GM19468 (cell line): ENCODE data around the gene NATD1.

Experiments
- ATAC-seq: cut with Tn5 transposase; IDR thresholded peaks from one replicate; pipeline ENCODE4 v1.9.1; 2021; ENCODE audit warnings: mild to moderate bottlenecking, moderate library complexity, moderate number of reproducible peaks; ENCODE audit not compliant: unreplicated experiment; ENCODE audit errors: extremely low read depth

NATD1 gene

DNA sequence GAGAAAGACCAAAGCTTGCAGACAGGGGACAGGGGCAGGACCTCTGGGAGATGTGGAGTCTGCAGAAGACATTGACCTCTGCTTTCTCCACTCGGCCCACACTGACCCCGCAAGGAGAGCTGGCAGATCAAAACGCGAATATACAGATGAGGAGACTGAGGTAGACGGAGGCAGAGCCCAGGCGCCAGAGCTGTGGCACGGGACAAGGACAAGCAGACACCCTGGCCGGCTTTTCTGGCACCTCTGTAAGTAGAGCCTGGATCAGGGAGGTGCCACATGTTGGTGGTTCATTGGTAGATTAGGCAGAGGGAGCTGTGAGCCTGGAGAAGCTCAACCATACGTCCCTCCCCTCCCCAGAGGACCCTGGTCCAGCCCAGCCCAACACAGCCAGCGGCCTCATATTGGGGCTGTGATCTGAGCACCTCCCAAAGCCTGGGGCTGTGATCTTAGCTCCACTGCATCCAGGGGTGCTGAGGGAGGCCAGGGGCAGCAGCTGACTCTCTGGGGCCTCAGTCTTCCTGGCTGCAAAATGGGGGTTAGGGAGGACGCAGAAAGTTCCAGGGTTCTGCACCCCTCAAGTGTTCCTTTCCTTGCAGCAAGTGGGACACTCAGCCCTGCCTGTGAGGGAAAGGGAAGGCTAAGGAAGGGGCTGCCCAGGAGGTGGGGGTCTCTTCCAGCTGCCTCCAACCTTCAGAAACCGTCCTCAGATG lies 4.0 kb downstream of the NATD1 start:
- no peak for ATAC-seq

DNA sequence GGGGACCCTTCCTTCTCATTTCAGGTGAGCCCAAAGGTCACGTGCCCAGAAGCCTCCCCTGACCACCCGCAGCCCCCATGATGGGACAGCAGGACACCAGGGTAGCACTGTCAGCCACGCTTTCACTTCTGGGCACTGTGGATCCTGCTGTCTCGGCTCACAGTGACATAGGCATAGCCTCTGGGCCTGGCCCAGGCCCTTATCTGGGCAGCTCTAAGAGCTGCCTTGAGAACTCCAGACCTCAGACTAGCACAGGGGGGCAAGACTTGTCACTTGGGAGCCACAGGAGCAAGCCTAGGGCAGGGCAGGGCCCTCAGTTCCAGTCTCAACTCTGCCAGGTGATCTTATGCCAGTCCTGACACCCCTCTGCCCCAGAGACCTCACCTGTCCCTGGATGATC lies 4.7 kb downstream of the NATD1 start:
- ATAC-seq, result no peak

- no peak for ATAC-seq
Measured at GRCh38 chr17:21247552-21248258, 5.5 kb downstream of the NATD1 start.

GRCh38 chr17:21246698-21247097 lies 6.5 kb downstream of the NATD1 start:
- ATAC-seq, result no peak

- ATAC-seq, result no peak
Measured at GRCh38 chr17:21245639-21246084, 7.5 kb downstream of the NATD1 start.

DNA sequence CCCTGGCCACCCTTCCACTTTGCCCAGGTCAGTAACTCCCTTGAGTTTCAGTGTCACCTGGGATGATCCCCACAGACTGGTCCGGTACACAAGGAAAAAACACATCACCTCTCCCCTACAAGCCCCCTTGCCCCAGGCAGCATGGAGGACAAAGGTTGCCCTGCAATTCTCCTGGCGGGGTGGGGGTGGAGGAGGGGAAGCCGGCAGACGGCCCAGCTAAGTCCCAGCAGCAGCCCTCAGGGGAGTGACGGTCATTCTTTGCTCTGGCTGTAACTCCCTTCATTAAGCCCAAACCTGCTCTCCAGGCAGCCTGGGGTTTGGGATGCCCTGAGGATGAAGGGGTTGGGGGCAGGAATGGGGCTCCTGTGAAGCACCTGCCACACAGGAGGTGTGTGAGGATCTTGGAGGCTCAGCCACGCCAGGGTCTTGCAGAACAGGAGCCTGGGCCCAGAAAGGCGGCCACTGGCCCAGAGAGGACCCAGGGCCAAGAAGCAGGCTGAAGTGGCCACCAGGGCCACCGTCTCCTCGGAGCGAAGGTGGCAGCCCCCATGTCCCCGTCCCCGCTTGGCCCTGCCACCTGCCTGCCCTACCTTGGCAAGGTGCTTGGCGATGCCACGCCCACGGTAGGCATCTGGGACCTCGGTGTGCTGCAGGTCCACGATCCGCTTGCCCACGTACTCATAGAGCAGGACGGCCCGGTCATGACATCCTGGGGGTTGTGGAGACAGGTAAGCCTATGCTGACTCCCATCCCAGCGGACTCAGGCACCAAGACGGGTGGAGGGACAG lies 9.5 kb downstream of the NATD1 start:
- ATAC-seq, result no peak

DNA sequence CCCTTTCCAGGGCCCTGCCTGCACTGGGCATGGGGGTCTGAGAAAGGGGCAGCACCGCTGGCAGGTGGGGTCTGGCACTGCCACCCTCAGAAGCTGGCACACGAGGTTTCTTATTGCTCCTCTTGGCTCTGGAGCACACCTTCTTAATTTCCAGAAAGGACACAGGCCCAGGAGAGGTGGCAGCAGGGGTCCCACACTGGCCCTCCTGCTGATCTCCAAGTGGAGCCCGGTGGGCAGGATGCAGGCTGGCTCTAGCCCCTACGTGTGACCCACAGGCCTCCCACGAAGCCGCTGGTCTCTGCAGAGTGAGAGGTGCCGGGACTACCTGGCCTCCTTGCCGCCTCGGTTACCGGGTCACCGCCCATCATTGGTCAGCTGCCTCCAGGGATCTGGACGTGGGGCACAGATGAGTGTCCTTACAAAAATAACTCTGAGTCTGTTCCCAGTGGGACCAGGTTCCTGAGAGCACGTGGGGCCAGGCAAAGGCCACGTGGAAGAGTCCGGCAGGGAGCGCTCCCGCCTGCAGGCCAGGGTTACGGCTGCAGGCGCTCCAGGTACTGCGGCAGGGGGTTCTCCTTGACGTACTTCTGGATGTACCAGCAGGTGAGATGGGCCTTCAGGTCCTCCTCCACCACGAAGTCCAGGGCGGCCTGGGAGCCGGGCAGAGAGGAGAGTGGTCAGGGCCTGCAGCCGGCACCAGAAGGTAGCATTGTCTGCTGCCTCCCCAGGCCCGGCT lies 10.3 kb downstream of the NATD1 start:
- ATAC-seq, result no peak

DNA sequence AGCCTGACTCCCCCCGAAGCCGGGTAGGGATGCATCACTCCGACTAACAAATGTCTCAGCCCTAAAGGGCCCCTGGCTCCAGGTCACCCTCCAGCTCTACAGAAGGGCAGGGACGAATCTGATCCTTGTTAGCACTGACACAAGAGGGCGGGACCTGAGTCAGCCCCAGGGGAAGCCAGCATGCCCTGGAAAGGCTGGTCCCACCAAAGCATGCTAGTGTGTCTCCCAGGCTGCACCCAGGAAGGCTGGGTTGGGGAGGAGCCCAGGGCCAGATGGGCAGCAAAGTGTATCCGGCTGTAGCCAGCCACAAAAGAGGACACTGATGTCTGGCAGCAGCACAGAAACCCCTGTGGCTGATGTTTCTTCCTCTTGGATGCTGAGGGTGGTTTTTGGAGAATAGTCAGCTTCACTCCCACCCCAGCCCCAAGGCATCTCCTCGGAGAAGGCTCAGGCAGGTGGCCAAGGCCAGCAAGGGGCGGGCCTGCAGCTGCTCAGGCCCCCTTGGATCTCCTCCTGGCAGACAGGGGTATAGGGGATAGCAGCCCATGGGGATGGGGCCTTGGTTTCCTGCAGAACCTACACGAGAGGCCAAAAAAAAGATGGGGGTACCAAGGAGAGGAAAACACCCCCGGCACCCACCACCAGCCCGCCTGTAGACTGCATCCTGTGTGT lies 11.0 kb downstream of the NATD1 start:
- no peak for ATAC-seq

DNA sequence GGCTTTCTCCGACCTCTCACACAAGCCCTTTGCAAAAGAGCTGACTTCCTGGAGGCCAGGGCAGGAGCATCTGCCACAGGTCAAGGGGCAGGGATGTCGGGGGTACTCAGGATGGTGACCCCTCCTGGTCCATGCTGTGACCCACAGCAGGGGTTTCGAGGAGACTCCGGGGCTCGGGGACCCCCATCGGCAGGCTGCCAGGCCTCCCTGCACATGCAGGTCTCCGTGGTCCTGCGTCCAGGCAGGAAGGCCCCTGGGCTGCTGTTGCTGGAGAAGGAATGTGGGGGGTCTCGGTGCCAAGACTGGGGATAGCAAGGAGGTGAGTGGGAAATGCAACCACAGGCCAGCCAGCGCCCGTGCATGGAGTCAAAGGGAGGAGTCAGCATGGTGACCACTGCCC lies 11.6 kb downstream of the NATD1 start:
- no peak for ATAC-seq

- ATAC-seq, result no peak
Measured at GRCh38 chr17:21240369-21241055, 12.7 kb downstream of the NATD1 start.

- no peak for ATAC-seq
Measured at GRCh38 chr17:21239680-21240368, 13.4 kb downstream of the NATD1 start.

- no peak for ATAC-seq
Measured at GRCh38 chr17:21235921-21236320, 17.3 kb downstream of the NATD1 start.

DNA sequence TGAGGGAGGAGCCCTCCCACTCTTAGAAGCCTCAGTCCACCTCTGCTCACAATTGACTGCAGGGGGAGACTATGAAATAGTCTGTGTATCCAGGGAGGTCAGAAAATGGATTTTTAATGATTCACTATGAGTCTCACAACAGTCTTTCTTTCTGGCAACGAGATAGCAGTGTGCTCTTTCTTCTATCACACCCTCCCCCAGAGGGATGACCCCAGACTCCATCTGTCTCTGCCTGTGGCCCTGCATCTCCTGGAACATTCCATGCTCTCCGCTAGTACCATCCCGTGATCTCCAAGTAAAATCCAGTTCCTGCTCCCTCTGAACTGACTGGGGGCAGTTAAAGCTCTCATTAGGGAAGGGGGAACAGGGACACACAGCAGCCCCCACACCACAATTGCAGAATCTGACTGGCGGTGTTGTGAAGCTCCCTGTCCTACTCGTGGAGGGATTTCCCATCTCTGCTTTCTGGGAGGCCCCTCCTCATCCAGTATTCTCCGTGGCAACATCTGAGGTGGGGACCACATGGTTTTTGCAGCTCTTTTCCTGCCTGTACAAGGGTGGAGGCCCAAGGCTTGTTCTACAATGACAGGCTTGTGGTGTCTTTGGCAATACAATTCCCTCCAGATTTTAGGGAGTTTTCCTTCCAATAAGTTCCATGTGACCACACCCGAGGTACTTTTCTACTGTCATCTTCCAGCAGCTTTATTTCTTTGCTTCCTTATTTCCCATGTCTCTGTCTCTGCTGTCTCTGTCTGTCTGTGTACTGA lies 19.4 kb downstream of the NATD1 start:
- no peak for ATAC-seq

DNA sequence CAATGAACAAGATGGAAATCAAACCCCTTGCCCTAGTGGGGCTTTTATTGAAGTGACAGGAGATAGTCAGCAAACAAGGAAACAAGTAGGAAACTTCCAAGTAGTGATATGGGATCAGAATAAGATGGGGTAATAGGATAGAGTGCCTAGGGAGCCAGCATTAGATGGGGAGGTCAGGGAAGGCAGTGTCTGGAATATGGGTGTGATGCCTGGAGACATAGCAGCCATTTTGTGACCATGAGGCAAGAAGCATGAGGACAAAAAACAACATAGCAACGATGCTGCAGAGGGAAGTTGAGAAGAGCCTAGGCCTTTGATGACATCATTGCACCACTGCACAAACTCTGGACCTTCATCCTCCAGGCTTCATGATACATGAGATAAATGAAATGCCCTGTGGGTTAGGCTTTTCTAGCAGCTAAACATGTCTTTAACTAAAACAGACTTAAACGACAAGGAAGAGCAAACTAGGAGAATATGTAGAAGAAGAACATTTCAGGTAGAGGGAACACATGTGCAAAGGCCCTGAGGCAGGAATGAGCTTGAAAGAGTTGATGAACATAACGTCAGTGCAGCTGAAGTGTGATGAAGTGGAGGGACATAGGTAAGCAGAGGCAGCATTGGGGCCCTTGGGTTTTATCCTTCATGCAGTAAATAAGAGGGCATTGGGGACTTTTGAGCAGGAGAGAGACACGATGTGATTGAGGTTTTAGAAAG lies 21.0 kb downstream of the NATD1 start:
- no peak for ATAC-seq

- ATAC-seq, result no peak
Measured at GRCh38 chr17:21231533-21231932, 21.7 kb downstream of the NATD1 start.

GRCh38 chr17:21228845-21229244 lies 24.4 kb downstream of the NATD1 start:
- no peak for ATAC-seq

- no peak for ATAC-seq
Measured at GRCh38 chr17:21228111-21228510, 25.1 kb downstream of the NATD1 start.
